ENCODE measurements around the gene CTXN1.
A peak's percentile ranks its signal among the peaks of the same experiment; 100 is the strongest.
"Not testable (repeated sequence)": the region's sequence is repeated elsewhere in the genome, so short reads cannot be mapped to it uniquely, and the experiment has no call there.

The CTXN1 gene

GRCh38 chr19:7944177-7944761 lies 18.3 kb upstream of the CTXN1 start:
- peak; percentile 94 for DNase-seq (ENCODE audit: low read depth)

GRCh38 chr19:7943444-7944176 lies 17.7 kb upstream of the CTXN1 start, which contains the start of gene TIMM44:
TSS of gene TIMM44 (minus strand) at chr19:7943666. CDS start at chr19:7943651, 15 bp downstream.
- DNase-seq (ENCODE audit: low read depth): peak; percentile 99

DNA sequence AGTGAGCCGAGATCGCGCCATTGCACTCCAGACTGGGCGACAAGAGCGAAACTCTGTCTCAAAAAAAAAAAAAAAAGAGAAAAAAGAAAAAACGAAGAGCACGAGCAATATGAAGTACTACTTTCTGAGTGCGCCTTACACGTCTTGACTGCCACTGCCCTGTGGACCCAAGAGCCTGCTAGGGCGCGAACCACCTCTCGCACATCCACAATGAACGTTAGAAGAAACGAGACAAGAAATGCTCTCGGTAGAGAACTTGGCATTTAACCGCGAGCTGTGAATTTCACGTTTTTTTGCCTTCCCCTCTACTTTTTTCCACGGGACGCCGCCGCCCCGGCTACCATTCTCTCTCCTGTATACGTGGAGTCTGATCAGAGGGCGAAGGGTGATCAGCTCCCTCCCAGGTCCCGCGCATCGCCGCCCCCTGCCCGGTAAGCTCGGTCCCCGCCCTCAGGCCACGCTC lies 17.1 kb upstream of the CTXN1 start:
- DNase-seq (ENCODE audit: low read depth): no peak

GRCh38 chr19:7941895-7942596 lies 16.1 kb upstream of the CTXN1 start:
- DNase-seq (ENCODE audit: low read depth): no peak

DNA sequence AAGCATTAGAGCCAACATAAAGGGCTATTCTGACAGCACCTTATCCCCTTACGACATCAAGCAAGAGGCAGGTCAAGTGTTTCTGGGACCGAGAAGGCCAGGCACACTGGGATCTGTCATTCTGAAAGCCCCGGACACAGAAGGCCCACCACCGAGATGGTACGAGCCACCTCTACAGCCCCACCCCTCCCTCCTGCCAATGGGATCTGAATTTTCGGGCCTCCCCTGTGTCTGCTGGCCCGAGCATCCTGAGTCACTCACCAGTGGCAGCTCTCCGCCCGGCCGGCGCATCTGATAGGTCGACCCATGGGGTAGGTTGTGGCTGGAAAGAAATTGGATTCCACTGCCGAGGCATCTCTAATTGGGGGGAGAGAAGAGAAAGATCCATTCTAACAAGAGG lies 14.9 kb upstream of the CTXN1 start:
- no peak for DNase-seq (ENCODE audit: low read depth)

- DNase-seq (ENCODE audit: low read depth): no peak
Observed at GRCh38 chr19:7934766-7935165, 8.8 kb upstream of the CTXN1 start.

GRCh38 chr19:7933828-7934725 lies 8.1 kb upstream of the CTXN1 start:
- no peak for DNase-seq (ENCODE audit: low read depth)

- no peak for DNase-seq (ENCODE audit: low read depth)
Observed at GRCh38 chr19:7933411-7933810, 7.5 kb upstream of the CTXN1 start.

GRCh38 chr19:7932930-7933300 lies 7.0 kb upstream of the CTXN1 start:
- no peak for DNase-seq (ENCODE audit: low read depth)

- DNase-seq (ENCODE audit: low read depth): no peak
Observed at GRCh38 chr19:7932276-7932929, 6.5 kb upstream of the CTXN1 start.

DNA sequence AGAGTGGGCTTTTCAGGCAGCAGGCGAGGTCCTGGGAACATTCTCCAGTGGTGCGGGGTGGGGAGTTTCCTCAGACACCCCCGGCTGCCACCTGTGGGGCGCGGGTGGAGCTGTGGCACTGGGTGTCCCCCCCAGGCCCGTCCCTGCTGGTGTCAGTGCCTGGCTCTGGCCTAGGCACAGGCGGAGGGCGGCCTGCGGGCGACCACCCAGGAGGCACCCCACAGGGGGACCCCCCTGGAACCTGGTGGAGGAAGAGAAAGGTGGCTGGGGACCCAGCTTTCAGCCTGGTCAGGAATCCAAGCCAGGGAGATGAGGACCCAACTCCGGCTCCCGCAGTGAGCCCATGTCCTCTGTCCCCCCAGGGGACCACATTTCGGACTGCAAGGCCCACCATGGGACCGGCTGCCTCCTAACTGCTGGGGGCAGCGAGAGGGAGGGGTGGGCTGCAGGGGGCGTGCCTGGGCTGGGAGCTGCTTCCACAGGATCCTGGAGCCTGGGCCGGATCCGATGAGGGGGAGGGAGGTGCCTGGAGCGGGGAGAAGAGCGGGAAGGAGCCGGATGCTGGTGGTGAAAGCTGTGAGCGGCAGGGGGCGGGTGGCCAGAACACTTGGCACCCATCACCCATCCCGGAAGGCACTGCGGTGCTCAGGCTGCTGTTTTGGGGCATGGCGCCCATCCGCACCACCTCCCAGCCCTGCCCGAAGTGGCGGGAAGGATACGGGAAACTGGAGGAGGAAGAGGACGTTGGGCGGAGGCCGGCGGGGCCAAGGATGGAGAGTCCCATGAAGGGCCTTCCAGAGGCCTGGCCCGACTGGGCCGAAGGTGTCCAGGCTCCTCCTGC lies 5.5 kb upstream of the CTXN1 start:
- no peak for DNase-seq (ENCODE audit: low read depth)

- DNase-seq (ENCODE audit: low read depth): no peak
Observed at GRCh38 chr19:7930765-7931164, 4.8 kb upstream of the CTXN1 start.

DNA sequence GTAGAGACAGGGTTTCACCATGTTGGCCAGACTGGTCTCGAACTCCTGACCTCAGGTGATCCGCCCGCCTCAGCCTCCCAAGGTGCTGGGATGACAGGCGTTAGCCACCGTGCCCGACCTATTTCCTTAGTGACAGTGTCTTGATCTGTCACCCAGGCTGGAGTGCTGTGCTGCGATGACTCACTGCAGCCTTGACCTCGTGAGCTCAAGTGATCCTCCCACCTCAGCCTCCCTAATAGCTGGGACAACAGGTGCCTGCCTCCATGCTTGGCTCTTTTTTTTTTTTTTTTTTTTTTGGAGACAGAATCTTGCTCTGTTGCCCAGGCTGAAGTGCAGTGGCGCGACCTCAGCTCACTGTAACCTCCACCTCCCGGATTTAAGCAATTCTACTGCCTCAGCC lies 4.1 kb upstream of the CTXN1 start:
- not testable (repeated sequence) for DNase-seq (ENCODE audit: low read depth)

DNA sequence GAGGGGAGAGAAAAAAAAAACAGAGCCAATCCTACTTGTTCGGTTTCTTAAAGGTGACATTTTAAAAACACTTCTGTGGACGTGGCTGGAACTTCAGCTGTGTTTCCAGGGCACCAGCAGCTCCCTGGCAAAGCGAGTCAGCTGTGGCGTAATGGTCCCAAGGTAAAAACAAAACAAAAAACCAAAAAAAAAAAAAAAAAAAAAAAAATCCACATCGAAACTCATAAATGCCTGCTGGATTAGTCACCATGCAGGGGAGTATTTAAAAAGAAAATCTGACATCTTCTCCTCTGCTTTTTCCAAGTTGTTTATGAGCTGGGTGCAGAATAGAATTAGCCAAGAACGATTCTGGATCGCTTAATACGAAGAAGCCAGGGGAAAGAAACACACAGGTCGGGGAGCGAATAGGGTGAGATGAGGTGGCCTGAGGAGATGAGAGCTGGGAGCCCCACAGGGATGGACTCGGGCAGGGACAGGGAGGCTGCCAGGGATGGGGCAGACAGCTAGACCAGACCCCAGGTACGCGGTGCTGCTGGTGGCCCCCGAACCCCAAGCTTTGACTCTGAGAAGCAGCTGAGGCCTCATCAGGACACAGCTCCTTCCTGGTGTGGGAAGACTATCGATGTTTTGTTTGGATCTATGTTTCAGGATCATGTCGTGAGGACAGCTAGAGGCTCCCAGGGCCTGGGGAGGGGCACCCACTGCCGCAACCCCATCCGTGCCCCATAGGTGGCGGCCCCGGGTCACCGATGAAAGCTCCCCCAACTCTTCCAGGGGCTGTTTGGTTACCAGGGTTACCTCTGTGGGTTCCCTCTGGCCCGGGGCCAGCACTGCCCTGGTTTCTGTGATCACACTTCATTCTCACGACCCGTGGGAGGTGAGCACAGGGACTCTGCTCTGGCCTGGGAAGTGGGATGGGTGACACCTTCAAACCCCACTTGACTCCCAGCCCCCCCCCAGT lies 3.1 kb upstream of the CTXN1 start:
- DNase-seq (ENCODE audit: low read depth): peak; percentile 55

- DNase-seq (ENCODE audit: low read depth): no peak
Observed at GRCh38 chr19:7928334-7928706, 2.4 kb upstream of the CTXN1 start.

DNA sequence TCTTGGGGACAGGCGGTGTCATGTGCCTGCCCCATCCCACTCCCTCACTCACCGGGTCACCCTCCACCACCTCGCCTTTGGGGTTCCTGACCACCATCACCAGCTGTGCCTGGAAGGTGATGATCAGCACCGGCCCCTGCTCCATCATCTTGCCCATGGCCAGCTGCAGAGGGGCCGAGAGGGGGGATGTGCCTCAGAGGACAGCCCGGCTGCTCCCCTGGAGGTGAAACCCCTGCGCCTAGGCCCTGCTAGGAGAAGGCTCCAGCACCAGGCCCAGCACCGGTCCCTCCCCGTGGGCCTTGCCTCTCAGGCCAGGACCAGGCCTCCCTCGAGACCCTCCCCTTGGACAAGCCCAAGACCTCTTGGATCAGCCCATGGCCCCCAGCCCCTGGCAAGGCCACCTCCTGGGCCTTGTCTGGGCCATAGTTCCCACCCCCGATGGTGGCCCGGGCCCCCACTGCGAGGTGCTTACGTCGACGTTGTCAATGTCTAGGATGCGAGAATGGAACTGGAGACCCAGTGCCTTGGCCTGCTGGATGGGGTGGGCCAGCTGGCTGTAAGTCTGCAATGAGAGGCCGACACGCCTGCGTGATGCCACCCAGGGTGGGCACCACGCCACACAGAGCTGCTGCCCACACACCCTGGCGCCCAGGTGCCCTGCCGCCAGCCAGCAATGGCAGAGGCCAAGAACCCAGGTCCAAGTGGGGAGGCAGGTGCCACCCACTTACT lies 1.8 kb upstream of the CTXN1 start:
- no peak for DNase-seq (ENCODE audit: low read depth)

- no peak for DNase-seq (ENCODE audit: low read depth)
Observed at GRCh38 chr19:7926727-7927604, 1.0 kb upstream of the CTXN1 start.
